Muscle of leg (tissue), 11 donors: ENCODE data around the gene CFAP92. TPM values are rescaled to one million over a fixed set of nuclear protein-coding genes. Genes with fewer than 3 reads are reported as not detected.

ENCODE experiments used
- DNase-seq: peaks from one replicate; pipeline ENCODE4 v3.0.0; 2013
- H3K27ac ChIP-seq: one replicate; pipeline ENCODE4 v1.5.1; 2013; ENCODE audit warnings: mild to moderate bottlenecking, low read length, control low read depth
- H3K27me3 ChIP-seq: one replicate; pipeline ENCODE4 v1.6.1; 2013; ENCODE audit warnings: low read length; ENCODE audit not compliant: control insufficient read depth, insufficient read depth
- H3K36me3 ChIP-seq: one replicate; pipeline ENCODE4 v1.6.1; 2013; ENCODE audit warnings: low read length; ENCODE audit not compliant: control insufficient read depth, insufficient read depth
- H3K4me1 ChIP-seq: one replicate; pipeline ENCODE4 v1.6.1; 2013; ENCODE audit warnings: low read length; ENCODE audit not compliant: control insufficient read depth, insufficient read depth
- H3K4me3 ChIP-seq: one replicate; pipeline ENCODE4 v1.5.1; 2013; ENCODE audit warnings: low read length, control low read depth
- H3K9me3 ChIP-seq: replicated peaks from 2 replicates; pipeline ENCODE4 v1.6.1; 2013; ENCODE audit warnings: low read depth, low read length; ENCODE audit not compliant: control insufficient read depth
- WGBS: methylation state at CpG from one replicate; pipeline ENCODE4 v1.1.5; 2013; ENCODE audit warnings: missing lambda C conversion rate; ENCODE audit not compliant: insufficient coverage; 5-methylcytosine and 5-hydroxymethylcytosine counted together
- polyA plus RNA-seq, 8 donors: library from polyadenylated mRNA; unstranded; fragments of 120-200 nt; gene quantifications; one replicate each; pipeline versions ENCODE4 v1.2.1 to v1.2.3, GENCODE V29; 2013; ENCODE audit warnings: inconsistent platforms in 1 of 8, low replicate concordance in 1 of 8; ENCODE audit not compliant: insufficient read length in 8 of 8, insufficient read depth in 1 of 8
- total RNA-seq: library from RNA; stranded (reverse); fragments of 120-200 nt; gene quantifications from one replicate; pipeline ENCODE4 v1.2.4, GENCODE V29; 2013

Gene CFAP92
- total and polyA plus RNA-seq, 9 donors = 0.27 to 1.1 (median 0.57) TPM

DNA sequence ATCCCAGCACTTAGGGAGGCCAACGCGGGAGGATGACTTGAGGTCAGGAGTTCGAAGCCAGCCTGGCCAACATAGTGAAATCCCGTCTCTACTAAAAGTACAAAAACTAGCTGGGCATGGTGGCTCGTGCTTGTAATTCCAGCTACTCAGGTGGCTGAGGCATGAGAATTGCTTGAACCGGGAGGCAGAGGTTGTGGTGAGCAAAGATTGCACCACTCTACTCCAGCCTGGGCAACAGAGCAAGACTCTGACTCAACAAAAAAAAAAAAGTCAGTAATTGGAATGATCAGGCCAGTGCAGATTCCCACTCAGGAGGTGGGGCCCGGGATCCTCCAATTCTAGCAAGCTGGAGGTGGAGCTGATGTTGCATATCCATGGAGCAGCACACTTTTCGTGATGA lies 5.6 kb downstream of the CFAP92 start:
- Histone ChIP-seq H3K4me1 (peaks cover under 1% of the 10 kb centered on the region), H3K36me3 (no peaks in the 10 kb centered on the region), H3K9me3 (no peaks in the 10 kb centered on the region), H3K27me3 (peaks cover 9% of the 10 kb centered on the region), H3K4me3 (no peak overlapping the region), H3K27ac (no peak overlapping the region)
- 82% methylated on average over 5 of the region's 8 CpGs for WGBS
- no peak for DNase-seq

DNA sequence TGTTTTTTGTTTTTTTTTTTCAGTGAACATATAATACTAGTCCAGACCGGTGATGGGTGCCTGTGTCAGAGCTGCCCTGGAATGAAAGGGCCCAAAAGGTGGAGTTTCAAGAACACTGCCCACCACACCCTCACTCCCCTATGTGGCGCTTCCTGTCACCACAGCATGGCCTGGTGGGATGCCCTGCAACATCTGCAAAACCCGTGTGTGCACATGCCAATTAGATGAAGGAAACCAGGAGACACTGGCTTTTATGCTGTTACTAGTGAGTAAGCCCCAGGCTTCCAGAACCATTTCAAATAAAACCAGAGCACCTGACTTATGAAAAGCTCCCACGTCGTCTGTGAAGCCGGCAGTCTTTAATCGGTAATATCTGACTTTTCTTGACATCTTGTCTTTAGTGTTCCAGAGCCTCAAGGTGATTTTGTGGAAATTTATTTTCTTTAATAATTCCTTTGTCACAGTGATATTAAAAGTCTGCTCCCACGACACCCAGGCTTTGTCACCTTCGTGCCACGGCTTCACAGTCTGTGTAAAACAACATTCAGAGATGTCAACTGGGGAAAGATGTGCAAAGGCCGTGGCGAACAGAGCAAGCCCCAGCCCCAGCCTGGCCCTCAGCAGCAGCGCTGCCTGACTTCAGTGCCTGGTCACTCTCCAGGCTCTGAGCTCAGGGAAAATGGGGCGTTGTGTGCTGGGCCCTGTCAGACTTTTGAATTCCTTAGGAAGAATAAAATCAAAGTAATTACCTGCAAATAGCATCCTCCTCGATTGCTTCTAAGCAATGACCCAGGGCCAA lies 6.4 kb downstream of the CFAP92 start:
- Histone ChIP-seq H3K4me3 (no peak overlapping the region), H3K27ac (no peak overlapping the region), H3K27me3 (peaks cover 2% of the 10 kb centered on the region), H3K36me3 (no peaks in the 10 kb centered on the region), H3K4me1 (no peaks in the 10 kb centered on the region), H3K9me3 (no peaks in the 10 kb centered on the region)
- 82% methylated on average over 8 of the region's 15 CpGs for WGBS
- DNase-seq = no peak

DNA sequence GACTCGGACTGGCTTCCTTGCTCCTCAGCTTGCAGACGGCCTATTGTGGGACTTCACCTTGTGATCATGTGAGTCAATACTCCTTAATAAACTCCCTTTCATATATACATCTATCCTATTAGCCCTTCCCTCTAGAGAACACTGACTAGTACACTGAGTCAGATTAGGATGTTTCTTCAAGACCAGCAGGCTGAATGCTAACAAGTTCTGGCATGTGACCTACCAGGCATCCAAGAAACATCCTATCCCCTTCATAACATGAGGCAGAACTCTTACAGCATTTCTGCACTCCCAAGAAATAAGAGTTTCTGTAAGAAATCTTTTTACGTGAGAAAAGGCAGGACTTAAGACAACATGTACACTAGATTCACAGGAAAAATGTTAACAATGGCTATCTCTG lies 9.3 kb downstream of the CFAP92 start:
- no peaks in the 10 kb centered on the region for H3K9me3 ChIP-seq
- 100% methylated on average over 1 of the region's 3 CpGs for WGBS
- H3K4me3 ChIP-seq = no peak overlapping the region
- no peaks in the 10 kb centered on the region for H3K4me1 ChIP-seq
- H3K27me3 ChIP-seq = peaks cover 2% of the 10 kb centered on the region
- no peak overlapping the region for H3K27ac ChIP-seq
- no peak for DNase-seq
- no peaks in the 10 kb centered on the region for H3K36me3 ChIP-seq

GRCh38 chr3:128983293-128984069 lies 10.4 kb downstream of the CFAP92 start:
- Histone ChIP-seq H3K27ac (no peak overlapping the region), H3K9me3 (no peaks in the 10 kb centered on the region), H3K4me3 (no peak overlapping the region), H3K27me3 (no peaks in the 10 kb centered on the region), H3K36me3 (no peaks in the 10 kb centered on the region), H3K4me1 (no peaks in the 10 kb centered on the region)
- DNase-seq = no peak
- WGBS = 61% methylated on average over 6 of the region's 9 CpGs

DNA sequence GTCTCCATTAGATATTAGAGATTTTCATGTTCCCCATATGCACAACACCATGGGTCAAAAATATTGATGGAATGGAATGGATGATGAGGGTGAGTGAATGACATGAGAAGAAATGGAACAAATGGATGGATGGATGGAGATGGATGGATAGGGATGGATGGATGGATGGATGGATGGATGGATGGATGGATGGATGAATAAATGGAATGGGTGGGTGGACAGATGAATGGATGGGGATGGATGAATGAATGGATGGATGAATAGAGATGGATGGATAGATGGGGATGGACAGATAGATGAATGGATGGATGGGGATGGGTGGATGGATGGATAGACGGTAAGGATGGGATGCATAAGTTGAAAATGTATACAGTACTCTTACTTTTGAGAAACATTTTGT lies 18.6 kb downstream of the CFAP92 start:
- no peak overlapping the region for H3K4me3 ChIP-seq
- DNase-seq = no peak
- no peaks in the 10 kb centered on the region for H3K9me3 ChIP-seq
- H3K27ac ChIP-seq = no peak overlapping the region
- no CpG with 5 or more reads among the region's 1 CpG for WGBS
- H3K4me1 ChIP-seq = peaks cover 14% of the 10 kb centered on the region
- H3K36me3 ChIP-seq = no peaks in the 10 kb centered on the region
- peaks cover 2% of the 10 kb centered on the region for H3K27me3 ChIP-seq

- Histone ChIP-seq H3K27me3 (peaks cover 2% of the 10 kb centered on the region), H3K36me3 (no peaks in the 10 kb centered on the region), H3K4me3 (no peak overlapping the region), H3K9me3 (no peaks in the 10 kb centered on the region), H3K4me1 (peaks cover 14% of the 10 kb centered on the region), H3K27ac (no peak overlapping the region)
- WGBS = 87% methylated on average over 3 of the region's 5 CpGs
- DNase-seq = no peak
These were observed 19.8 kb downstream of the CFAP92 start for GRCh38 chr3:128973988-128974564.

DNA sequence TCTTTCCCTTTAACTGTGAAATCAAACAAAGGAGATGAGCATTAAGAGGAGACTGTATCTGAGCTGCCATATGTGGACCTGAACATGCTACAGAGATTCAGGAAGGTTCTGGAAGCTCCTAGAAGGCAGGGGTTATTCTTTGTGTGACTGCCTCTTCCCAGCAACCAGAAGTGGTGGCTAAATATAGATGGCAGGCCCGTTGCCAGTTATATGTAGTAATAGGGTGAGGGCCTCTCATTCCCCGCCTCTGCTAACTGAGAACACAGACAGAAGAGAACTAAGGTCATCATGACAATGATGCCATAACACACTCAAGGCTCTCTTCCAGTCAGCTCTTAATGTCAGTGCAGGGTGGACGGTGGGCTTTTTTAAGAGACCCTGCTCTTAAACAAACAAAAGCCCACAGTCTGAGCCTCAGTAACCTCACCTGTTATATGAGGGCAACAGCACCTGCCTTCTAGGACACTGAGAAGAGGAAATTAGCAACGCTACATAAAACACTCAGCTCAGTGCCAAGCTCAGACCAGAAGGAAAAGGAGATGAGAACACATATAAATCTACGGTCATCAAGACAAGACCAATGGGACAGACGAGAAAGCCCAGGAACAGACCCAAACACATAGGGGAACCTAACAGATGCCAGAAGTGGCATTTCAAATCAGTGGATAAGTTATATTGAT lies 22.3 kb downstream of the CFAP92 start:
- Histone ChIP-seq H3K4me3 (no peak overlapping the region), H3K27ac (peak overlapping the region; percentile 72), H3K4me1 (peaks cover 14% of the 10 kb centered on the region), H3K9me3 (no peaks in the 10 kb centered on the region), H3K27me3 (no peaks in the 10 kb centered on the region), H3K36me3 (no peaks in the 10 kb centered on the region)
- peak; percentile 89 for DNase-seq
- no CpG with 5 or more reads among the region's 6 CpGs for WGBS

- peak overlapping the region; percentile 72 for H3K27ac ChIP-seq
- DNase-seq = no peak
These were observed 23.2 kb downstream of the CFAP92 start for GRCh38 chr3:128970740-128971047.

GRCh38 chr3:128969993-128970739 lies 23.7 kb downstream of the CFAP92 start:
- no peaks in the 10 kb centered on the region for H3K27me3 ChIP-seq
- H3K27ac ChIP-seq = no peak overlapping the region
- peak; percentile 54 for DNase-seq
- no peak overlapping the region for H3K4me3 ChIP-seq
- peaks cover 14% of the 10 kb centered on the region for H3K4me1 ChIP-seq
- H3K36me3 ChIP-seq = no peaks in the 10 kb centered on the region
- WGBS = no CpG with 5 or more reads among the region's 12 CpGs
- H3K9me3 ChIP-seq = no peaks in the 10 kb centered on the region

More at GRCh38 chr3:128970740-128971047, 23.2 kb downstream of the CFAP92 start:
- no peak overlapping the region for H3K4me3 ChIP-seq
- peaks cover 14% of the 10 kb centered on the region for H3K4me1 ChIP-seq
- H3K9me3 ChIP-seq = no peaks in the 10 kb centered on the region
- H3K36me3 ChIP-seq = no peaks in the 10 kb centered on the region
- WGBS = no CpG with 5 or more reads among the region's 1 CpG
- H3K27me3 ChIP-seq = no peaks in the 10 kb centered on the region
